SW 1271 (cell line): ENCODE results near the gene ARHGAP42.
"Not testable (repeated sequence)": the region's sequence is repeated elsewhere in the genome, so short reads cannot be mapped to it uniquely, and the experiment has no call there.

ENCODE experiments used
- DNase-seq, 2 experiments: peaks; one replicate each; lab custom pipeline; 2025; lab: John Stamatoyannopoulos, UW

ARHGAP42 gene

DNA sequence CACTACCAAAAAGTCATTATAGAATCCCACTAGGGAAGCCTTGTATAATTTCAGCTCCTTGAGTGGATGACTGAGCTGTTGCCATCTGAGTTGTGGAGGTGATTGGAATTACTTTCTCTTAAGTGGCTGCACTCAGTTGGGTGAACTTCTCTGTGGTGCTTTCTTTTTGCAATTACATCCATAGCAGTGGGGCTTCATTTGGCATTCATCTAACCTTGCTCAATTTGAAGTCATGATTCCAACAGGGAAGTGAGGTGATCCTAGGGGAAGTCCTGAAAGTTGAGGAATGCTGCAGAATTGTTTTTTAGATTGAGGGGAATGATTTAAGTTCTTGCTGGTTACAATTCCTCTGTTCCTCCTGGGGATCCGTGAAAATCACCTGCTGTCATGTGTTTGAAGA, 39.6 kb downstream of the ARHGAP42 start:
- DNase-seq, result no peak

DNA sequence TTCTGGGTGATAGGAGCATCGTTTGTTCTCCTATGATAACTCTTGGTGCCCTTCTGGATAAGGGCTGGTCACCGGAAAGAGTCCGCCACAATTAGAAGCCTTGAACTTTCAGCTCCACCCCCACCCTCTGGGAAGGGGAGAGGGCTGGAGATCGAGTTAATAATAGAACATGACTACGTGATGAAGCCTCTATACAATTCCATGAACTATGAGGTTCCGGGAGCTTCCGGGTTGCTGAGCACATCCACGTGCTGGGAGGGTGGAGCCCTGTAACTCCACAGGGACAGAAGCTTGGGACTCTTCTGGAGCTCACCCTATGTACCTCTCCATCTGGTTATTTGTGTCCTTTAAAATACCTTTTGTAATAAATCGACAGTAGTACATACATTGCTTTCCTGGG, 40.3 kb downstream of the ARHGAP42 start:
- no peak for DNase-seq

GRCh38 chr11:100730266-100730665, 43.2 kb downstream of the ARHGAP42 start:
- DNase-seq, result no peak

- no peak for DNase-seq
Observed at GRCh38 chr11:100731471-100731870, 44.4 kb downstream of the ARHGAP42 start.

DNA sequence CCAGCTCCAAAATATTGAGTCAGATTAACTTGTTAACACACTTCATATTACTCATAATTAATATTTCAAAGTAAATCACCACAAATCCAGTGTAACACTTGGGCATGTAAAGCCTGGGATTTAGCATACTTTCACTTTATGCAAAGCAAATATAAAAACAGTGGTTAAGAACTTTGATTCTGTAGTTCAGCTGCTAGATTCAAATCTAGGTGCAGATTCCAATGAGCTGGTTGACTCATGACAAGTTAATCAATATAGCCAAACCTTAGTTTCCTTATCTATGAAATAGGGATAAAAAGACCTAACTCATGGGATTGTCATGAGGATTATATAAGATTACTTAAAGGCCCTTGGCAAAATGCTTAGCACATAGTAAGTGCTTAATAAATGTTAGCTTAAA, 45.9 kb downstream of the ARHGAP42 start:
- DNase-seq, result no peak

DNA sequence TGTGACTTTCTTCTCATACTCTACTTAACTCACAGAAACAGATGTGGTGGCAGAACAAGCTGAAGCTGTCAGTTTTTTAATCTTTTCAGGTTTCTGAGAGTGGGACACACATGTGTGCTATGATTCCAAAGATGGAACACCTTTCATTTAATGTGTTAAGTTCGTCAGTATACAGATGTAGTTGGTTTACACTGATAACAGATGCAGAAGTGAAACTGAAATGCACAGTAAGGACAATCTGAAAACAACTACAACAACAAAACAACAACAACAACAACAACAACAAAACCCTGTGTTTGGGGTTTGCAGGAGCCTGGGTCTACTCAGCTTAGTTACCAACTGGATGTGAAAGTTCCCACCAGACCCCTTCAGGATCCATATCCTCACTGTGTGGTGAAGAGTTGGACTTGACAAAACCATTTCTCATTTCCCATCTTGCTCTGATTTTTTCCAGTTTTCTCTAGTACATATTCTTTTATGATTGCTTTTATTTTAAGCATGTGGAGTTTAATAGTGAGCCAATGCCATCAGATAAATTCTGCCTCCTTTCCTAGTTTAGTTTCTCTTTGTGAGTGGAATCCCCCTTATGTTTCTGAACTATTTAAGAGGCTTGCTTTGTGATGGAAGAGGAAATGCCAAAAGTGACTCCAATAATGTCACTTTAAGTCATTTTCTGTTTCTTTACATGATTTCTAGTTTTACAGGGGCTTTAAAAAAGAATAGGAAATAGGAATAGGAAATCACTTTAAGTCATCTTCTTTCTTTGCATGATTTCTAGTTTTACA, 47.8 kb downstream of the ARHGAP42 start:
- DNase-seq, result no peak

- peak in 1 of 2 experiments; percentile 29 for DNase-seq
Observed at GRCh38 chr11:100735949-100736675, 49.0 kb downstream of the ARHGAP42 start.

DNA sequence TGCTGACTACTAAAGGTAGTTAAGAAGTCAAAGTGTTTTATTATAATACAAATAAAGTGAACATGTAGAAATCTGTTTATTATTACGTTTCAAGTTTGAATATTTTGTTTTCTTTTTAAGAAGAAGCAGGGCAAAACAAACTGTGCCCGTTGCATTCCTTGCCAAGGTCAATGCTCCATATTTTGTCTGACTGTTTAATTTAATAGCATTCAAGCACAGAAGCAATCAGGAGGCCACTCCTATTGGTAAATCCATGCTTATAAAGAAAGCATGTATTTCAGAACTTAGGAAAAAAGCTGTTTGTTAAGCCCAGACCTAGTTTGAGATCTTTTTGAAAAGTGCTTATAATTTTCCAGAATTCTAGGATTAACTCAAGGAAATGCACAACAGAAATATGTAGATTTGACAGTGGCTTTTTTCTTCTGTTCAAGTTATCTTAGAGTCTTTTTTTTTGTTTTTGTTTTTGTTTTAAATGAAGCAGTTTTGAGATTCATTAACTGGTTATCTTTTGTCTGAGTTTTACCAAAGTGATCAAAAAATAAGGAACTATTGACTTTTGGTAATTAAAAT, 51.7 kb downstream of the ARHGAP42 start:
- no peak for DNase-seq

GRCh38 chr11:100739666-100740065, 52.6 kb downstream of the ARHGAP42 start:
- DNase-seq, result peak in 1 of 2 experiments; percentile 51

DNA sequence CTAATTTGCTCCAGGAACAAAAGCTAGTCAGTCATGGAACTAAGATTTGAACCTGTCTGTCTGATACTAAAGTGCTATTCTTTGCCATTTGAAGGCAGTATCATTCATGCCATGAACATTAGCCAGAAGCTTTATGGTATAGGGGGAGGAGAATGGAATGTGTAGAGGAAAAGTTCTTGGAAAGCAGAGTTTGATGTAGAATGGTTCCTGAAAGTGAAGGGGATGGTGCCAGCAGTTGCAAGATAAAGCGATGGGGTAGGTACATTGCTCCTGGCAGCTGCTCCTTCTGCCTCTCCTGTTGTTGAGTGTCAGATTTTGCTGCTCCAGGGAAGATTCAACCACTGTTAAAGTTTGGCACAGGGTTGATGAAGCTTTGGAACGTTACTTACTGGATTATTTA, 53.4 kb downstream of the ARHGAP42 start:
- DNase-seq, result no peak

DNA sequence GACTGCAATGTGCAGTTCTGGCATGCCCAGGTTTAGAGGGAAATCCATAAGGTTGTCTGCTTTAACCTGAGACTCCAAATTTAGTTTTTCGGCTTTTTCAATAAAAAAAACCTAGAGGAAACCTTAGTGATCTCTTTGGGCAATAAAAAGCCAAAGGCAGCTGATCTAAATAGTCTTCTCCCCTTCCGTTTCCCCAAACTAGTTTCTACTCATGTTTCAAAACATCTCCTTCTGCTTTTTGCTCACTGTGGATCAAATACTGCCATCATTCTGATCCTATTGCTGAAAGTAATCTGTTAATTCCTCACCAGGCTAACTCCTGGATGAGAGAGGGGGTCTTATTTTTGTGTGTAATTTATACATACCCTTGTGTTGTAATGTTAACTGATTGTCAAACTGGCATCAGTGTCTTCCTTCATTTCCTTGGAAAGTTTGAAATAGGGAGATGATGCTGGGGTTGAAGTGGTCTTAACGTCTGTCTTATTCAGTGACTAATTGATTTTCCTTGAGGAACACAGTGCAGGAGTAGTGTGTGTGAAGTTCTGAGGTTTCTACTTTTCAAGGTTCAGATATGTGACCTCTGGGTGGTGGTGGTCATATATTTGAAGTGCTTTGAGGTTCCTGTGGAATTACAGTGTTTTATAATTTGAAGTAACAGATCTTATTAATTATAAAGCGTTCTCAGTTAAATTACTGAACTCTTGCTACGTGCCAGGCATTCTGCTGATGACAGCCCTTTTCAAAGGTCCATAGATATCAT, 55.0 kb downstream of the ARHGAP42 start:
- no peak for DNase-seq

- no peak for DNase-seq
Observed at GRCh38 chr11:100746448-100746847, 59.4 kb downstream of the ARHGAP42 start.

- no peak for DNase-seq
Observed at GRCh38 chr11:100748153-100748552, 61.1 kb downstream of the ARHGAP42 start.

DNA sequence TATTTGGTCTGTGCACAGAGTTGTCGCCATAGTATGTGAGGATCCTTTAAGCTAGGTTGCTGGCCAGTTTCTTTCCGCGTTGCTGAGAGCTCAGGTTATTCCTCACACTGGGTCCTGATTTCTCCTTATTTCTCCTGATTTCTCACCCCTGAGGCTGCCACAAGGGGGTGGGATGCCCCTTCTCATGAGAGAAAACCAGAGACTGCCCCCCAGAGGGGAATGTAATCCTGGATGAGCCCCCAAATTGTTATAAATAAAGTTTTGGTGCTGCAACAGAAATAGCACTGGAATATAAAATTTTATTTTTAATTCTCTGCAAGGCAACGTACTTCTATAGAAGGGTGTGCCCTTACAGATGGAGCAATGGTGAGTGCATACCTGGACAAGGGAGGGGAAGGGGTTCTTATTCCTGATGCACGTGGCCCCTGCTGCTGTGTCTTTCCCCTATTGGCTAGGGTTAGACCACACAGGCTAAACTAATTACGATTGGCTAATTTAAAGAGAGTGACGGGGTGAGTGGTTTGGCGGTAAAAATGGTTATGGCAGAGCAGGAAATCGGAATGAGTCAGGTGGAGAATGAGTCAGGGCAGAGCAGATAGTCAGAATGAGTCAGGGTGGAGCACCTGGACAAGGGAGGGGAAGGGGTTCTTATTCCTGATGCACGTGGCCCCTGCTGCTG, 62.9 kb downstream of the ARHGAP42 start:
- not testable (repeated sequence) for DNase-seq

GRCh38 chr11:100750566-100750891, 63.4 kb downstream of the ARHGAP42 start:
- DNase-seq, result not testable (repeated sequence)

DNA sequence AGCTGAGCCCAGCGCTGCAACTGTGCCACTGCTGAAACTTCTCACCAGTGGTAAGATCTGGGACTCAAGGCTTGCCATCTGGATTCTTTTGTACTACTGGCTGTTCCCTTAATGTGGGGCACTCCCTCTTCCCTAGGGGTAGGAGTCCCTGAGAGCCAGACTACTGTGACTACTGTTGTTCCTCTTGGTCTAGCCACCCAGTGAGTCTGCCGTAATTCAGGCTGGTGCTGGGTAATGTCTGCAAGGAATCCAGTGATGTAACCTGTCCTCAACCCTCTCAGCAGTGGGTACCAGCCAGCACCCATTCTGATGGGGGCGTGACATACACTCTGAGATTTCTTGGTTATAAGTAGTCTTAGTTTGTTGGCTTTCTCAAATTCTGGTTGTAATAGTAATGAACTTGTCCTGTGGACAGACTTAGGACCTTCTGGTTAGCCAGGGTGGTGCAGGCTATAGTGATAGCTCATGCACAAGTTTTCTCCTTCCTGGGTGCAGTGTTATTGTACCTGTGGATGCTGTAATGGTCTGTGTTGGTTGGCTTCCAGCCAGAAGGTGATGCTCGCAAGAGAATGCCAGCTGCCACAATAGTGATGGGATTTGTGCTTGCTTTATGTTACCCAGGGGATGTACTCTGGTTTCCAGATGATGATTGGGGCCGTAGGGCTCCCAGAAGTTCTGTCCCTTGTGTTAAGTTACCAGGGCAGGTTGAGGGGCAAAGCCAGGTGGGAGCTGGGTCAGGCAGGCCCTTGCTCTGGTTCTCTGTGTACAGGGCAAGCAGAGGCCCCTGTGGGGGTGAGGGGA, 65.5 kb downstream of the ARHGAP42 start:
- DNase-seq, result no peak

DNA sequence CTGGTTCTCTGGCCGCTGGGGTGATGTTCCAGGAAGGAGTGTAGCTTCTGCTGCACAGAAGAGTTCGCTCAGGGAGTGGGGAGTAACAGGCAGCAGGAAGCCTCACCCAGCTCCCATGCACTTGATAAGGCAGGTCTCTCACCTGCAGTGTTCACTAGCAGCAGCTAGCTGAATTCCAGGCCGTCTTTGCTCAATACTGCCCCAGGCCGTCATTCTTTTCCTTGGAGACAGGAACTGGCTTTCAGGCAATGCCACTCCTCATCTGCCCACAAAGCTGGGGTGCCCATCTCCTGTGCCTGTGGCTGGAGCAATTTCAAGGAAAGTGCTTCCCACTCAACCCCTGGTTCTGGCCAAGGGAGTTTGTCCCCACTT, 66.1 kb downstream of the ARHGAP42 start:
- no peak for DNase-seq

- DNase-seq, result no peak
Observed at GRCh38 chr11:100753571-100753970, 66.5 kb downstream of the ARHGAP42 start.

- DNase-seq, result no peak
Observed at GRCh38 chr11:100756559-100756958, 69.5 kb downstream of the ARHGAP42 start.

- no peak for DNase-seq
Observed at GRCh38 chr11:100757646-100758045, 70.6 kb downstream of the ARHGAP42 start.

DNA sequence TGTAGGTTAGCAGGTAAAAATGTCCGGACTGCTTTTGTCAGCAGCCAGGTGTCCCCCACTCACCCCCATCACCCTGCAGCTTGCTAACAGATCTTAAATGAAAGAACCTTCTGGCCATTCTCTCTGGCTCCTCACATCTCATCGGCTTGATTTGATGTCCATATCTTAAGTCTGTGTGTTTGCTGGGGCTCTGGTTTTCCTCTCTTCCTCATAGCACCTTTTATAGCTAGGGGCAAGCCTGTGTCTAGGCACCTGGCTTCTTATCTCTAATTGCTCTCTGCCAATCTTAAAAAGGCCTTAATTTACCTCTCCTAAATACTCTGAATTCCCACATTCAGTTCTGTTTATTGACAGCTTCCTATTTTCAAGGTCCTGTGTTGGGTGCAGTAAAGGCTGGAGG, 72.0 kb downstream of the ARHGAP42 start:
- DNase-seq, result no peak
